GM12875 (cell line): Measurements from ENCODE around the gene NUCB1.

Source experiments
- H3K4me3 ChIP-seq: one replicate; pipeline ENCODE4 v1.5.1; 2011; ENCODE audit warnings: low read depth, low read length, control low read depth
- TF ChIP-seq, protein P1 (sequence below): IDR thresholded peaks from 2 replicates; pipeline ENCODE4 v1.5.1; 2011; ENCODE audit warnings: low read depth, mild to moderate bottlenecking, control low read depth, inconsistent platforms, low read length, moderate library complexity, borderline replicate concordance; ENCODE audit not compliant: insufficient read depth

NUCB1 gene

DNA sequence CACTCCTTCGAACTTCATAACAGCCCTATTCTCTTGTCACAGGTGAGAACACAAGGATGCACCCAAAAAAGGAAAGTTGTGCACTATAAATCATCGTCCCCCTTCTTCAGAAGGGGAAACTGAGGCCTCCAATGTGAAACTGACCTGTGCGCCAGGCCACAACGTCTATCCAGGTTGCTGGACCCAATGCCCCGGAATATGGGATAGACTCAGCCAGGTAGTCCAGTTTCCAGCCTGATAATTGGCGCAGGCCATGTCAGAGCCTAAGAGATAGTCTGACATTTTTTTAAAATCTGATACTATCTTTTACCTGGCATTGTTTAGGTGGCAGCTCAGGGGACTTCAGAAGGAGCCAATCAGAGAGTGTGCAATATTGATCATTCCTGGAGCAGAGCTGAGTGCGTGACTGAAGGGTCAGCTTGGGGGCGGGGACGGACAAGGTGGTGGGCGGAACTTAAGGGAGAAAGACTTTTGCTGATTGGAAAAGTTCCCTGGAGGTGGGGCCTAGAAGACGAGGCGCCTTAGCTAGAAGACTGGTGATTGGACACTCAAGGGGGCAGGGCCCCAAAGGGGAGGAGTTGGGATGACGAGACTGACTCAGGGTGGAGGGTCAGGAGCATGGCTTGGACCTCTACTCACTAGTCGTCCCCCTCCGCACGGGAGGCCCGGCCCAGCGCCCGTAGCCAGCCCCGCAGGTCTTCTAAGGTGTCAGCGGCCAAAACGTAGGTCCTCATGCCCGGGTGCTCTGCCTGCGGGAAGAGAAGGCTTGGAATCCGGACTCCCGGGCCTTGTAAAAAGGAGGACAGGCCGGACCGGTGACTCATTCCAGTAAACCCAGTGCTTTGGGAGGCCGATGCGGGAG, 40.2 kb upstream of the NUCB1 start:
- TF ChIP-seq, protein P1, sequence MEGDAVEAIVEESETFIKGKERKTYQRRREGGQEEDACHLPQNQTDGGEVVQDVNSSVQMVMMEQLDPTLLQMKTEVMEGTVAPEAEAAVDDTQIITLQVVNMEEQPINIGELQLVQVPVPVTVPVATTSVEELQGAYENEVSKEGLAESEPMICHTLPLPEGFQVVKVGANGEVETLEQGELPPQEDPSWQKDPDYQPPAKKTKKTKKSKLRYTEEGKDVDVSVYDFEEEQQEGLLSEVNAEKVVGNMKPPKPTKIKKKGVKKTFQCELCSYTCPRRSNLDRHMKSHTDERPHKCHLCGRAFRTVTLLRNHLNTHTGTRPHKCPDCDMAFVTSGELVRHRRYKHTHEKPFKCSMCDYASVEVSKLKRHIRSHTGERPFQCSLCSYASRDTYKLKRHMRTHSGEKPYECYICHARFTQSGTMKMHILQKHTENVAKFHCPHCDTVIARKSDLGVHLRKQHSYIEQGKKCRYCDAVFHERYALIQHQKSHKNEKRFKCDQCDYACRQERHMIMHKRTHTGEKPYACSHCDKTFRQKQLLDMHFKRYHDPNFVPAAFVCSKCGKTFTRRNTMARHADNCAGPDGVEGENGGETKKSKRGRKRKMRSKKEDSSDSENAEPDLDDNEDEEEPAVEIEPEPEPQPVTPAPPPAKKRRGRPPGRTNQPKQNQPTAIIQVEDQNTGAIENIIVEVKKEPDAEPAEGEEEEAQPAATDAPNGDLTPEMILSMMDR: no peak
- H3K4me3 ChIP-seq: no peak overlapping the region

GRCh38 chr19:48861313-48861712, 38.8 kb upstream of the NUCB1 start:
- TF ChIP-seq, protein P1: no peak
- H3K4me3 ChIP-seq: no peak overlapping the region

DNA sequence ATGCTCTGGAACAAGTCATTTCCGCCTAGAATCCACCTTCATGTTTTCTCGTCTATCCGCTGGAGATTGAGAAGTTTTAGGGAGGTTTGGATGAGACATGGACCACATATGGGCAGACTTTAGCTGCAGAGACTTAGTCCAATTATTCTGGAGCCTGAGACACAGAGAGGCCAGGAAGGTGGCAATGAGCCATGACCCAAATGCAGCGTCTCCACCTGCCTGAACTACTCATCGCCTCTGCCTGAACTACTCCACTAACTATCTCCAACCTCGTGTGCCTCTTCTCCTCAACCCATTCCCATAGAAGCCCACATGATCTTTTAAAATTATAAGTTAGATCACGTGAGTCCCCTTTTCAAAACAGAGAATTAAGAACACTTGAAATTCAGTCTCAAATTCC, 37.3 kb upstream of the NUCB1 start:
- H3K4me3 ChIP-seq: no peak overlapping the region
- TF ChIP-seq, protein P1: no peak

DNA sequence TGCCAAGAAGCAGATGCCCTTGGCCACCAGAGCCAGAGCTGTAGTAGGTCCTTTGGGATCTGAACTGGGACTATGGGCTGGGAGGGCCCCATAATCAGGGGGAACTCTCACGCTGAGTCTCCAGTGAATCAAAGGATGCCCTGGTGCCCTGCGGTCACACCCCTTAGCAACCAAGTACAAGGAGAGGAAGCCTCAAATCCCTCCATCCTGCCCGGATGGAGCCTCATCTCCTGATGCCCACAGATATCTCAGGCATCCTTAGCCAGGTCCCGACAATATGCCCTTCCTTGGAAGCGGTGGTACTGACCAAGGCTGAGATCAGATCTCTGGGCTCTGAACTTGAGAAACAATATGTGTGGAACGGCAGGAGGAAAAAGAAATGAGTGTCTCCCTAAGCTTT, 33.4 kb upstream of the NUCB1 start:
- TF ChIP-seq, protein P1: no peak
- no peak overlapping the region for H3K4me3 ChIP-seq

GRCh38 chr19:48867123-48867745, 32.9 kb upstream of the NUCB1 start:
- no peak overlapping the region for H3K4me3 ChIP-seq
- TF ChIP-seq, protein P1: no peak

DNA sequence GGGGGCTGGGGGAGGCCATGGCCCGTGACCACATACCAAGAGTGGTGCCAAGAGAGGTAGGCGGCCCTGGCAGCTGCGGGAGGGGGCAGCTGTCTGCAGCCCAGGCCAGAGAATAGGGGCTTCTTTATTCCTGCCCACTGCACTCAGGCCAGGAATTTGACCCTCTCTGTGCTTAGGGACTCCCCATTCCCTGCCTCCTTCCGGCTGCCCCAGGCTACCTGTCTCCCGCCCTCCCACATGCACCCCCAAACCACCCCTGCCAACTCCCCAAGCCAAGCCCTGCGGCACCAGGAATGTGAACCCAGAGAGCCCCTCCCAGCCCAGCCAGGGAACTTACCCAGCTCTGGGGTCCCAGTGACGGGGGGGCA, 32.4 kb upstream of the NUCB1 start:
- no peak overlapping the region for H3K4me3 ChIP-seq
- TF ChIP-seq, protein P1: no peak
